ENCODE measurements around the gene ICAM1. TPM values are rescaled to one million over a fixed set of nuclear protein-coding genes. Genes with fewer than 3 reads are reported as not detected.

The ICAM1 gene
- total and polyA plus RNA-seq, 2 of the 13 experiments (the other 11 are each of a cell fraction or from before 2014, with no cell fraction given): 37.9 to 98.4 TPM

DNA sequence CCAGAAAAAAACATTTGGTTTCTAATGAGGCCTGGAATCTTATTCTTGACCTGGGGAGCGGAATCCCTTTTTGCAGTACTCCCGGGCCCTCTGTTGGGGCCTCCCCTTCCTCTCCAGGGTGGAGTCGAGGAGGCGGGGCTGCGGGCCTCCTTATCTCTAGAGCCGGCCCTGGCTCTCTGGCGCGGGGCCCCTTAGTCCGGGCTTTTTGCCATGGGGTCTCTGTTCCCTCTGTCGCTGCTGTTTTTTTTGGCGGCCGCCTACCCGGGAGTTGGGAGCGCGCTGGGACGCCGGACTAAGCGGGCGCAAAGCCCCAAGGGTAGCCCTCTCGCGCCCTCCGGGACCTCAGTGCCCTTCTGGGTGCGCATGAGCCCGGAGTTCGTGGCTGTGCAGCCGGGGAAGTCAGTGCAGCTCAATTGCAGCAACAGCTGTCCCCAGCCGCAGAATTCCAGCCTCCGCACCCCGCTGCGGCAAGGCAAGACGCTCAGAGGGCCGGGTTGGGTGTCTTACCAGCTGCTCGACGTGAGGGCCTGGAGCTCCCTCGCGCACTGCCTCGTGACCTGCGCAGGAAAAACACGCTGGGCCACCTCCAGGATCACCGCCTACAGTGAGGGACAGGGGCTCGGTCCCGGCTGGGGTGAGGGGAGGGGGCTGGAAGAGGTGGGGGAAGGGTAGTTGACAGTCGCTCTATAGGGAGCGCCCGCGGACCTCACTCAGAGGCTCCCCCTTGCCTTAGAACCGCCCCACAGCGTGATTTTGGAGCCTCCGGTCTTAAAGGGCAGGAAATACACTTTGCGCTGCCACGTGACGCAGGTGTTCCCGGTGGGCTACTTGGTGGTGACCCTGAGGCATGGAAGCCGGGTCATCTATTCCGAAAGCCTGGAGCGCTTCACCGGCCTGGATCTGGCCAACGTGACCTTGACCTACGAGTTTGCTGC lies 16.1 kb downstream of the ICAM1 start, which contains the start of gene ICAM4 (continued):
- TF ChIP-seq, protein P1, sequence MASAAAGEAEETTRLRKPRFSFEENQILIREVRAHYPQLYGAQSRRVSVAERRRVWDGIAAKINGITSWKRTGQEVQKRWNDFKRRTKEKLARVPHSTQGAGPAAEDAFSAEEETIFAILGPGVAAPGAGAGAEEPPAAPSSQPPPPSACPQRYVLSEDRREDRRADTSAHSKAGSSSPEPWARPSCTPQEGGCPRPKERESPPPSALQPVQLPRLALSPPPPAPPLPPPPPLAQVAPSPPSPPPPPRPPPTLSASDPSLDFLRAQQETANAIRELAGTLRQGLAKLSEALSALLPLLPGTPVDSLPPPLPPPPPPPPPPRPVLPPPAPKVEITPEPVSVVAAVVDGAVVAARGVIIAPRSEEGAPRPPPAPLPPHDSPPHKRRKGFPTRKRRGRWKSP (CRISPR knock-in tag; IDR thresholded peaks at IDR 0.05): peak; percentile 45; the same call in 1 of the 2 replicates
- TF ChIP-seq RFX5 (IDR thresholded peaks at IDR 0.05; ENCODE audit: low read depth, low read length): no peak
- TF ChIP-seq, protein P2, sequence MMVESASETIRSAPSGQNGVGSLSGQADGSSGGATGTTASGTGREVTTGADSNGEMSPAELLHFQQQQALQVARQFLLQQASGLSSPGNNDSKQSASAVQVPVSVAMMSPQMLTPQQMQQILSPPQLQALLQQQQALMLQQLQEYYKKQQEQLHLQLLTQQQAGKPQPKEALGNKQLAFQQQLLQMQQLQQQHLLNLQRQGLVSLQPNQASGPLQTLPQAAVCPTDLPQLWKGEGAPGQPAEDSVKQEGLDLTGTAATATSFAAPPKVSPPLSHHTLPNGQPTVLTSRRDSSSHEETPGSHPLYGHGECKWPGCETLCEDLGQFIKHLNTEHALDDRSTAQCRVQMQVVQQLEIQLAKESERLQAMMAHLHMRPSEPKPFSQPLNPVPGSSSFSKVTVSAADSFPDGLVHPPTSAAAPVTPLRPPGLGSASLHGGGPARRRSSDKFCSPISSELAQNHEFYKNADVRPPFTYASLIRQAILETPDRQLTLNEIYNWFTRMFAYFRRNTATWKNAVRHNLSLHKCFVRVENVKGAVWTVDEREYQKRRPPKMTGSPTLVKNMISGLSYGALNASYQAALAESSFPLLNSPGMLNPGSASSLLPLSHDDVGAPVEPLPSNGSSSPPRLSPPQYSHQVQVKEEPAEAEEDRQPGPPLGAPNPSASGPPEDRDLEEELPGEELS (CRISPR knock-in tag; IDR thresholded peaks at IDR 0.05): peak; percentile 26
- no peak for TF ChIP-seq ZNF891 (CRISPR knock-in tag; IDR thresholded peaks at IDR 0.05)
- no peak for TF ChIP-seq THAP11 (CRISPR knock-in tag; IDR thresholded peaks at IDR 0.05)
- TF ChIP-seq HDAC6 (IDR thresholded peaks at IDR 0.05; ENCODE audit: low read depth, low read length): no peak
- no peak for TF ChIP-seq CC2D1A (CRISPR knock-in tag; IDR thresholded peaks at IDR 0.05)
- TF ChIP-seq ETV5 (CRISPR knock-in tag; IDR thresholded peaks at IDR 0.05; ENCODE audit: borderline replicate concordance): no peak
- no peak for TF ChIP-seq TGIF2 (CRISPR knock-in tag; IDR thresholded peaks at IDR 0.05)
- peak in 1 of 2 experiments; percentile 8; a peak in 1 of 4 replicates for TF ChIP-seq EP300 (IDR thresholded peaks at IDR 0.05; ENCODE audit: low read depth in 2 of 2, low read length in 2 of 2)
- TF ChIP-seq EP300 (CRISPR knock-in tag; IDR thresholded peaks at IDR 0.05; ENCODE audit: borderline replicate concordance): no peak
- TF ChIP-seq ZNF672 (CRISPR knock-in tag; IDR thresholded peaks at IDR 0.05): 0 out of 2 replicates have a peak, but pooled peaks have one; percentile 82
- TF ChIP-seq, protein P3, sequence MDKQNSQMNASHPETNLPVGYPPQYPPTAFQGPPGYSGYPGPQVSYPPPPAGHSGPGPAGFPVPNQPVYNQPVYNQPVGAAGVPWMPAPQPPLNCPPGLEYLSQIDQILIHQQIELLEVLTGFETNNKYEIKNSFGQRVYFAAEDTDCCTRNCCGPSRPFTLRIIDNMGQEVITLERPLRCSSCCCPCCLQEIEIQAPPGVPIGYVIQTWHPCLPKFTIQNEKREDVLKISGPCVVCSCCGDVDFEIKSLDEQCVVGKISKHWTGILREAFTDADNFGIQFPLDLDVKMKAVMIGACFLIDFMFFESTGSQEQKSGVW (CRISPR knock-in tag; IDR thresholded peaks at IDR 0.05; ENCODE audit: borderline replicate concordance): no peak
- TF ChIP-seq SOX6 (IDR thresholded peaks at IDR 0.05): no peak
- peak; percentile 28 for TF ChIP-seq SOX6 (CRISPR knock-in tag; IDR thresholded peaks at IDR 0.05)
- TF ChIP-seq, protein P4, sequence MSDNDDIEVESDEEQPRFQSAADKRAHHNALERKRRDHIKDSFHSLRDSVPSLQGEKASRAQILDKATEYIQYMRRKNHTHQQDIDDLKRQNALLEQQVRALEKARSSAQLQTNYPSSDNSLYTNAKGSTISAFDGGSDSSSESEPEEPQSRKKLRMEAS (IDR thresholded peaks at IDR 0.05): peak; percentile 76
- TF ChIP-seq, protein P5, sequence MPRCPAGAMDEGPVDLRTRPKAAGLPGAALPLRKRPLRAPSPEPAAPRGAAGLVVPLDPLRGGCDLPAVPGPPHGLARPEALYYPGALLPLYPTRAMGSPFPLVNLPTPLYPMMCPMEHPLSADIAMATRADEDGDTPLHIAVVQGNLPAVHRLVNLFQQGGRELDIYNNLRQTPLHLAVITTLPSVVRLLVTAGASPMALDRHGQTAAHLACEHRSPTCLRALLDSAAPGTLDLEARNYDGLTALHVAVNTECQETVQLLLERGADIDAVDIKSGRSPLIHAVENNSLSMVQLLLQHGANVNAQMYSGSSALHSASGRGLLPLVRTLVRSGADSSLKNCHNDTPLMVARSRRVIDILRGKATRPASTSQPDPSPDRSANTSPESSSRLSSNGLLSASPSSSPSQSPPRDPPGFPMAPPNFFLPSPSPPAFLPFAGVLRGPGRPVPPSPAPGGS (CRISPR knock-in tag; IDR thresholded peaks at IDR 0.05): 0 out of 2 replicates have a peak, but pooled peaks have one; percentile 14
- TF ChIP-seq POLR2A (IDR thresholded peaks at IDR 0.05; ENCODE audit: insufficient read depth in 1 of 2, low read depth in 2 of 2, low read length in 2 of 2): peak in 1 of 2 experiments; percentile 15; a peak in 1 of 4 replicates
- TF ChIP-seq ZNF713 (CRISPR knock-in tag; IDR thresholded peaks at IDR 0.05): no peak
- TF ChIP-seq HOXA5 (CRISPR knock-in tag; IDR thresholded peaks at IDR 0.05): peak; percentile 55; the same call in 1 of the 2 replicates
- TF ChIP-seq NCOA2 (CRISPR knock-in tag; IDR thresholded peaks at IDR 0.05): 0 out of 2 replicates have a peak, but pooled peaks have one; percentile 24
- TF ChIP-seq, protein P6, sequence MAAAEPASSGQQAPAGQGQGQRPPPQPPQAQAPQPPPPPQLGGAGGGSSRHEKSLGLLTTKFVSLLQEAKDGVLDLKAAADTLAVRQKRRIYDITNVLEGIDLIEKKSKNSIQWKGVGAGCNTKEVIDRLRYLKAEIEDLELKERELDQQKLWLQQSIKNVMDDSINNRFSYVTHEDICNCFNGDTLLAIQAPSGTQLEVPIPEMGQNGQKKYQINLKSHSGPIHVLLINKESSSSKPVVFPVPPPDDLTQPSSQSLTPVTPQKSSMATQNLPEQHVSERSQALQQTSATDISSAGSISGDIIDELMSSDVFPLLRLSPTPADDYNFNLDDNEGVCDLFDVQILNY (CRISPR knock-in tag; conservative IDR thresholded peaks at IDR 0.05): no peak
- 0 out of 2 replicates have a peak, but pooled peaks have one; percentile 47 for TF ChIP-seq ZNF598 (CRISPR knock-in tag; IDR thresholded peaks at IDR 0.05; ENCODE audit: borderline replicate concordance)
- TF ChIP-seq CHD2 (IDR thresholded peaks at IDR 0.05; ENCODE audit: low read depth, low read length): no peak

Data from HepG2 (cell line).